Posterior vena cava (tissue), 2 donors: ENCODE measurements around the gene CNTNAP4. TPM values are rescaled to one million over a fixed set of nuclear protein-coding genes. Genes with fewer than 3 reads are reported as not detected.

Experiments
- DNase-seq: peaks from one replicate; pipeline ENCODE4 v3.0.0-alpha.2; 2020; ENCODE audit warnings: low spot score
- intact Hi-C, 2 donors: fragments of 100-400 bp; cut with DNase I; formaldehyde crosslinking; loops; one replicate each; pipeline versions ENCODE4 v1.14.1 to v1.14.2; 2022 to 2023
- long read RNA-seq, 2 donors: library from polyadenylated mRNA; unstranded; transcript quantifications; one replicate each; pipeline ENCODE4 v2.0.0, GENCODE V29; 2020 to 2021
- total RNA-seq, 2 donors: library from RNA; stranded (reverse); fragmentation: NEBNext Ultra II Directional; extraction: Animal tissue kit (Norgen Biotek cat#: 25700); gene quantifications; one replicate each; pipeline ENCODE4 v1.2.1, GENCODE V29; 2021
- donor health status: DM: yes; HTN: yes; CAD: no.
- donor health status: DM: yes; HTN: yes; CAD: no.

Gene CNTNAP4
- total RNA-seq: under 1 TPM in 1 of 2 donors, not detected in 1; 0.24 TPM
- long read RNA-seq, donor 1: 0 reads
- long read RNA-seq, donor 2: 0 reads

GRCh38 chr16:76276745-76277438 lies at the start of gene CNTNAP4:
Gene CNTNAP4 (plus strand): TSS chr16:76277401. CDS start chr16:76277663, 262 bp downstream.
- intact Hi-C loops: no loop called here

GRCh38 chr16:76228546-76229146 lies 48.6 kb upstream of the CNTNAP4 start:
- no peak for DNase-seq
- intact Hi-C loops: no loop called here

More at GRCh38 chr16:76276745-76277438, at the start of gene CNTNAP4:
- peak; percentile 78 for DNase-seq

DNA sequence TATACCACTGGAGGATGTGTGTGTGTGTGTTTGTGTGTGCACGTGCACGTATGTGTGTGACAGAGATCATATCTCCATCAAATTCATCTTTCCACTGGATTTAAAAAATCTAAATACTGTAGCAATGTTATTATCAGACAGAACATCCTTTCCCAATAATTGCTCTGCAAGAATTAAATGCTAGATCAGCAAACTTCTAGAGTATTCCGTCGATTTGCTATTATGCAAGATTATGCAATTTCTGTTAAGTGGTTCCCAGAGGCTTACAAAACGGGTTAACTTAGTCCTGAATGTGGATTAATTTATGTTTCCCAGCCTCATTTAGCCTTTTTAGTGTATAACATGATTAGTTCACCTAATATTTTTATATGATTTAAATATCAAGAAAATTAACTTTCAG lies 44.5 kb upstream of the CNTNAP4 start:
- no peak for DNase-seq
- intact Hi-C loops: no loop called here

DNA sequence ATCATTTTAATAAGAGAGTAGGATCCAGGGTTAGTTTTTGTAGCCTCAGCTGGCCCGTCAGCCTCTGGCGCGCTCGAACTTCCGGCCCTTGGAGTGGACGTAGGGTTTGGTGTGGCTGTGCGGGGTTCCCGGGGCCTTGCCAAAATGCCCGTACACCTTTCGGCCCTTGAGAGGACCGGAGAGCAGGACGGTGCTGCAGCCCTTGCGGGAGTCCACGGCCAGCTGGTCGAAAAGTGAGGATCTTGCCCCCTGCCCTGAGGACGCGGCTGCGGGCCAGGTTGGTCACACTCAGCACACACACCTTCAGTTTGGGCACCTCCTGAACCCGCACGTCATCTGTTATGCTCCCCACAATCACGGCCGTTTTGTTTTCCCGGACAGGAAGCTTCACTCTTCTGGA lies 42.2 kb upstream of the CNTNAP4 start:
- DNase-seq: no peak
- intact Hi-C loops: no loop called here

GRCh38 chr16:76235426-76235825 lies 41.8 kb upstream of the CNTNAP4 start:
- intact Hi-C loops: no loop called here
- no peak for DNase-seq

- no peak for DNase-seq
- intact Hi-C loops: no loop called here
These were observed 39.7 kb upstream of the CNTNAP4 start for GRCh38 chr16:76237471-76237870.

GRCh38 chr16:76241755-76242154 lies 35.4 kb upstream of the CNTNAP4 start:
- intact Hi-C loops: no loop called here
- no peak for DNase-seq

GRCh38 chr16:76243620-76244019 lies 33.6 kb upstream of the CNTNAP4 start:
- DNase-seq: no peak
- intact Hi-C loops: no loop called here

DNA sequence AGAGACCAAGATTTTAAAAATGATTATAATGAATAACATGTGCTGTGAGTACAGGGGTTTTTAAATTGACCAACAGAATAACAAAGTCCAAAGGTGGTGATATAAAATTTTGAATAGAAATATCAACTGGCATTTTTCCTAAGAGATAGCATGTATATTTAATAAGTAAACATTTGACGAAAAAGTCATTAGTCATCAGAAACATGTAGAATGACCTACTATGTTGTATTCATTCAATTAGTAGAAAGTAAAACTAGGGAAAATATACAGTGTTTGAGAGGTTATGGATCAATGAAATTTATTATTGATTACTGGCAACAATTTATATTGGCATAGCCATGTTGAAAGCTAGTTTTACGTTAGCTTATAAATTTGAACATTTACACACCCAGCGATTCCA lies 30.6 kb upstream of the CNTNAP4 start:
- intact Hi-C loops: no loop called here
- DNase-seq: no peak

GRCh38 chr16:76265434-76266045 lies 11.7 kb upstream of the CNTNAP4 start:
- intact Hi-C loops: no loop called here
- no peak for DNase-seq

- intact Hi-C loops: no loop called here
- DNase-seq: no peak
These were observed 8.4 kb upstream of the CNTNAP4 start for GRCh38 chr16:76268824-76269223.

DNA sequence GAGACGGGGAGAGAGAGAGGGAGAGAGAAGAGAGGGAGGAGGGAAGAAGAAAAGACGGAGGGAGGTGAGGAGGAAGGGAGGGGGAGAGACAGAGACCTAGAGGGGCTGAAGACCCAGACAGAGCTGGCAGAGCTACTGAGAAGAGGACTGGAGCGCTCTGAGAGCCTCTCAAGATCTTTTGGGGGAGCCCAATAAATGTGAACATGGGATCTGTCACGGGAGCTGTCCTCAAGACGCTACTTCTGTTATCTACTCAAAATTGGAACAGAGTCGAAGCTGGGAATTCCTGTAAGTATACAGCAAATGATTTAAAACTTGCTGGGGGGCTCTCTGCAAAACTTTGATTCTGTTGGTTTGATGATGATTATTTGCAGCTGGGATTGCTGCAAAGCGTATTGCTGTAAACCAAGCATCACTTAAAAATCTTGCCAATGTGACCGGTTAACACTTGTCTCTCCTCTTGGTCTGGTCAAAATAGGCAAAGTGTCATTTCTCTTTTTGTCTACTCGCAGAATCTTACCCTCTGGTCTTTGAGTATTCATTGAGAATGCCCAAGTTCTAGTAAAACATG lies 344 bp downstream of the CNTNAP4 start:
- DNase-seq: no peak
- intact Hi-C loops: no loop called here

DNA sequence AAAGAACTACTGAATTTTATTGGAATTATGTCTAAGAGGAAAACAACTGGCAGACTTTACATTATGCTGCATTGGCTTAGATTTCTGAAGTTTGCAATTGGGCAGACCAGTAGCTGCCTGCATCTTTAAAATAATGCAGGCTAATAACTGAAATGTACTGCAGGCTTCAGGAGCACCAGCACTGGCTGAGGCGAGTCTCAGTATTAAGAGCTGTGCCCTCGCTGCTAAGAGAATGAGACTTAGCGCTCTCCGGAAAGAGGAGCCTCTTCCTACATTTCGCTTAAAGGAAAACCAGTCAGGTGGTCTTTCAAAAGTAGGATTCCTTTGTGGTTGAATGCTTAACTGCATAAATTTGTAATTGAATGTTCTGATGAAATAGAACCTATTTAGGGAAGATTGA lies 885 bp downstream of the CNTNAP4 start:
- DNase-seq: no peak
- intact Hi-C loops: no loop called here

DNA sequence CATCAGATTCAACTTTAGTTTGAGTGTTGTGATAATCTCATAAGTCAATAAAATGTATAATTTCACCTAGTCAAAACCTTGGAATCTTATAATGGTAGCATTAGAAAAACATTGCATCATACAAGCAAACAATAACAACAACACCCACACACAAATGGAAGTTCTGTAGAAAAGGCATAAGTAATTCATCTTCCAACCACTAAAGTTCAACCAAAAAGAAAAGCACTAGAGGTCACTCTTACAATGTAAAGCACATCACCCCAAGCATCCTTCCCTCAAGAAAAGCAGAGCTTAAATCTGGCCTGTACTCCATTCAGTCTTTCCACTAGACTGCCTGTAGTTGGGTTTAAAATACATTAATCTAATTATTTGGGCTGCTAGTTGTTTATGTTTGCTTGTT lies 1.8 kb downstream of the CNTNAP4 start:
- intact Hi-C loops: no loop called here
- no peak for DNase-seq

GRCh38 chr16:76280421-76281215 lies 3.4 kb downstream of the CNTNAP4 start:
- intact Hi-C loops: no loop called here
- DNase-seq: no peak

DNA sequence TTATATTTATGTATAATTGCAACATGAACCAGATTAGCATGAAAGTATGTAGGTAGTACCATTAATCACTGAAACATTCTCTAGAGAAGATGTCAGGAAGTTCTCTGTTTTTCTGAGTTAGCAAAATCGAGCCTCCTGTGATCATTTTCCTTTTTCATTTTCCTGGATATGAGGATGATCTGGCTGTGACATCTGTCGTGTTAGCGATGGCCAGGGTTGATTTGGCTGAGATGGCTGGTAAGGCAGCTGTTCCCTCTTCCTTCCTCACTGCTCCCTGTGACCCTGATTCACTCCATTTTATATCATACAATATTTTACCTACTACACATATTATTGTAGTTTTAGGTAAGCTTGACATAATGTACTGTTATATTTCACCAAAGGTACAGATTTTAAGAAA lies 10.3 kb downstream of the CNTNAP4 start:
- intact Hi-C loops: no loop called here

GRCh38 chr16:76292218-76292617 lies 15.0 kb downstream of the CNTNAP4 start:
- no peak for DNase-seq
- intact Hi-C loops: no loop called here

More for the DNA sequence above, 10.3 kb downstream of the CNTNAP4 start:
- DNase-seq: no peak

- intact Hi-C loops: no loop called here
- no peak for DNase-seq
These were observed 16.8 kb downstream of the CNTNAP4 start for GRCh38 chr16:76293980-76294379.

GRCh38 chr16:76294396-76295214 lies 17.4 kb downstream of the CNTNAP4 start:
- intact Hi-C loops: no loop called here
- no peak for DNase-seq
